Measurements from ENCODE around the gene LRRN4CL.
"Not testable (repeated sequence)": the region's sequence is repeated elsewhere in the genome, so short reads cannot be mapped to it uniquely, and the experiment has no call there.

Gene LRRN4CL

DNA sequence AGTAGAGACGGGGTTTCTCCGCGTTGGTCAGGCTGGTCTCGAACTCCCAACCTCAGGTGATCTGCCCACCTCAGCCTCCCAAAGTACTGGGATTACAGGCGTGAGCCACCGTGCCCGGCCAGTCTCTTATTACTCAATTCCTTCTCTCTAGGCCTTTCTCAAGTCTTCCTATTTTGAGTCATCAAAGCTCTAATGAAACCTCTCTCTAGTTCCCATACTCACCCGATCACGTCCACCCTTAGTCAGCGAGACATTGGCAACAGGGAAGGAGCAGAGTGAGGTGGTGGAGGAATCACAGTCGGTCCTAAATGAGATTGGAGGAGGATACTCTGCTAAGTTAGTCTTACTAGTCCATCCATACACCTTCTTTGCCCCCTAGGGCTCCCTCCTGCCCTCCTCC, 12.9 kb upstream of the LRRN4CL start:
- H3K9me3 ChIP-seq (ENCODE audit: low read length) = no peaks in the 10 kb centered on the region
- H3K79me2 ChIP-seq (ENCODE audit: insufficient read depth, low read length) = no peaks in the 10 kb centered on the region
- H3K4me3 ChIP-seq (ENCODE audit: low read depth, low read length, poor library complexity, severe bottlenecking) = no peak overlapping the region
- peaks cover 52% of the 10 kb centered on the region for H3K36me3 ChIP-seq (ENCODE audit: insufficient read depth, low read length)
- H2AFZ ChIP-seq (ENCODE audit: low read length) = no peak overlapping the region
- H3K4me2 ChIP-seq (ENCODE audit: low read length) = no peak overlapping the region
- H3F3A ChIP-seq (ENCODE audit: insufficient read depth, low read length) = 0 out of 2 replicates have a peak, but pooled peaks cover under 1% of the 10 kb centered on the region
- H4K20me1 ChIP-seq (ENCODE audit: insufficient read depth, low read length) = no peaks in the 10 kb centered on the region
- no peak for TF ChIP-seq EZH2 (IDR thresholded peaks at IDR 0.05; ENCODE audit: borderline replicate concordance, low read length)
- TF ChIP-seq, protein P1, sequence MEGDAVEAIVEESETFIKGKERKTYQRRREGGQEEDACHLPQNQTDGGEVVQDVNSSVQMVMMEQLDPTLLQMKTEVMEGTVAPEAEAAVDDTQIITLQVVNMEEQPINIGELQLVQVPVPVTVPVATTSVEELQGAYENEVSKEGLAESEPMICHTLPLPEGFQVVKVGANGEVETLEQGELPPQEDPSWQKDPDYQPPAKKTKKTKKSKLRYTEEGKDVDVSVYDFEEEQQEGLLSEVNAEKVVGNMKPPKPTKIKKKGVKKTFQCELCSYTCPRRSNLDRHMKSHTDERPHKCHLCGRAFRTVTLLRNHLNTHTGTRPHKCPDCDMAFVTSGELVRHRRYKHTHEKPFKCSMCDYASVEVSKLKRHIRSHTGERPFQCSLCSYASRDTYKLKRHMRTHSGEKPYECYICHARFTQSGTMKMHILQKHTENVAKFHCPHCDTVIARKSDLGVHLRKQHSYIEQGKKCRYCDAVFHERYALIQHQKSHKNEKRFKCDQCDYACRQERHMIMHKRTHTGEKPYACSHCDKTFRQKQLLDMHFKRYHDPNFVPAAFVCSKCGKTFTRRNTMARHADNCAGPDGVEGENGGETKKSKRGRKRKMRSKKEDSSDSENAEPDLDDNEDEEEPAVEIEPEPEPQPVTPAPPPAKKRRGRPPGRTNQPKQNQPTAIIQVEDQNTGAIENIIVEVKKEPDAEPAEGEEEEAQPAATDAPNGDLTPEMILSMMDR (IDR thresholded peaks at IDR 0.05; ENCODE audit: low read length) = no peak
- no peak overlapping the region for H3K9ac ChIP-seq (ENCODE audit: low read length)
- H3K27ac ChIP-seq (ENCODE audit: low read depth, low read length, poor library complexity, severe bottlenecking) = no peak overlapping the region
- H3K9me2 ChIP-seq (ENCODE audit: low read depth, low read length) = no peaks in the 10 kb centered on the region
- H3K27me3 ChIP-seq (ENCODE audit: insufficient read depth, low read length) = no peaks in the 10 kb centered on the region
- peaks cover 17% of the 10 kb centered on the region for H3K4me1 ChIP-seq (ENCODE audit: insufficient read depth, low read length, severe bottlenecking)

DNA sequence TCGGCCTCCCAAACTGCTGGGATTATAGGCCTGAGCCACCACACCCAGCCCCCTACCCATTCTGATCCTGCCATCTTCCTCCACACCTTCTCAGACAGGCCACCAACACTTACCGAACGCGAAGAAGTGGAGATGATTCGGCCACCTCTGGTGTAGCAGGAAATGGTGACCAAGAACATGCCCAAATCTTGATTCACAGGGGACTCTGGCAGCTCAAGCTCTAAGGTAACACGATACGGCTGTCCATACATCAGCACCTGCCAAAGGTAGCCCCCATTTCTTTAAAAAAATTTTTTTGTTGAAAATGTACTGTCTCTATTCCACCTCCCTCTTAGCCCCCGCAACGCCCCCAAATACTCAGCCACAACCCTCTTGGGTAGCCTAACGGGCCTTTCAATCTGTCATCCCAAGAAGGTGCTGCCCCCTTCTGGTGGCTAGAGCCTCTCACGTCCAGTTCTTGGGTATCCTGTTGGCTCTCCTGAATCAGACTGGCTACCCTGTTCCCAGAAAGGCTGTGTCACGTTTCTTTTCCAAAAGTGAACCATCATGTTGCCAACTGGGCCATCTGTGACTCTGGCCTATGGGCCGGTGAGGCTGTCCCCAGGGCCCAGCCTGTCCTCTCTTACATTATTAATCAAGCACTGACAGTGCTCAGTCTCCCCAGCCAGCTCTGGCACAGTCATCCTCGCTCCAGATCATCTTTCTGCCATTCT, 5.3 kb upstream of the LRRN4CL start:
- H3K27me3 ChIP-seq (ENCODE audit: insufficient read depth, low read length) = no peaks in the 10 kb centered on the region

DNA sequence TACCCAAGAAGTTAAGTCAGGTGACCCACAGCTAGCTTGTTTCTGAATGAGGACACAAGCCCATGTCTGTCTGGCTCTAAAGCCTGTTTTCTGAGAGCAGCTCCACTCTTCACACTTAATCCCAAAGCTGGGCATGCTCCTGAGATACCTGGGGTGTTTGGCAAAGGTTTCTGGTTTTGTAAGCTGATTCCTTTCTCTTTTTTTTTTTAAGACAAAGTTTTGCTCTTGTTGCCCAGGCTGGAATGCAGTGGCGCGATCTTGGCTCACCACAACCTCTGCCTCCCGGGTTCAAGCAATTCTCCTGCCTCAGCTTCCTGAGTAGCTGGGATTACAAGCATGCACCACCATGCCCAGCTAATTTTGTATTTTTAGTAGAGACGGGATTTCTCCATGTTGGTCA, 4.3 kb upstream of the LRRN4CL start:
- not testable (repeated sequence) for H4K20me1 ChIP-seq (ENCODE audit: insufficient read depth, low read length); H3K27me3 ChIP-seq (ENCODE audit: insufficient read depth, low read length); H3K4me3 ChIP-seq (ENCODE audit: low read depth, low read length, poor library complexity, severe bottlenecking); H3K27ac ChIP-seq (ENCODE audit: low read depth, low read length, poor library complexity, severe bottlenecking); H3K9ac ChIP-seq (ENCODE audit: low read length); H3K79me2 ChIP-seq (ENCODE audit: insufficient read depth, low read length); H3K4me2 ChIP-seq (ENCODE audit: low read length); H2AFZ ChIP-seq (ENCODE audit: low read length); H3K9me2 ChIP-seq (ENCODE audit: low read depth, low read length); H3F3A ChIP-seq (ENCODE audit: insufficient read depth, low read length); H3K4me1 ChIP-seq (ENCODE audit: insufficient read depth, low read length, severe bottlenecking); H3K9me3 ChIP-seq (ENCODE audit: low read length)
- H3K36me3 ChIP-seq (ENCODE audit: insufficient read depth, low read length) = peaks cover 52% of the 10 kb centered on the region

More for the DNA sequence above, 5.3 kb upstream of the LRRN4CL start:
- no peaks in the 10 kb centered on the region for H3K9me2 ChIP-seq (ENCODE audit: low read depth, low read length)
- no peaks in the 10 kb centered on the region for H3F3A ChIP-seq (ENCODE audit: insufficient read depth, low read length)
- no peak overlapping the region for H3K27ac ChIP-seq (ENCODE audit: low read depth, low read length, poor library complexity, severe bottlenecking)
- no peaks in the 10 kb centered on the region for H4K20me1 ChIP-seq (ENCODE audit: insufficient read depth, low read length)
- no peaks in the 10 kb centered on the region for H3K4me1 ChIP-seq (ENCODE audit: insufficient read depth, low read length, severe bottlenecking)
- peaks cover 54% of the 10 kb centered on the region for H3K36me3 ChIP-seq (ENCODE audit: insufficient read depth, low read length)
- H3K9me3 ChIP-seq (ENCODE audit: low read length) = no peaks in the 10 kb centered on the region
- no peak overlapping the region for H3K4me3 ChIP-seq (ENCODE audit: low read depth, low read length, poor library complexity, severe bottlenecking)
- no peak overlapping the region; the same call in 1 of the 2 replicates for H3K9ac ChIP-seq (ENCODE audit: low read length)
- TF ChIP-seq, protein P1 (IDR thresholded peaks at IDR 0.05; ENCODE audit: low read length) = peak; percentile 88
- TF ChIP-seq EZH2 (IDR thresholded peaks at IDR 0.05; ENCODE audit: borderline replicate concordance, low read length) = no peak
- no peak overlapping the region for H3K4me2 ChIP-seq (ENCODE audit: low read length)
- no peak overlapping the region for H2AFZ ChIP-seq (ENCODE audit: low read length)
- H3K79me2 ChIP-seq (ENCODE audit: insufficient read depth, low read length) = no peaks in the 10 kb centered on the region

DNA sequence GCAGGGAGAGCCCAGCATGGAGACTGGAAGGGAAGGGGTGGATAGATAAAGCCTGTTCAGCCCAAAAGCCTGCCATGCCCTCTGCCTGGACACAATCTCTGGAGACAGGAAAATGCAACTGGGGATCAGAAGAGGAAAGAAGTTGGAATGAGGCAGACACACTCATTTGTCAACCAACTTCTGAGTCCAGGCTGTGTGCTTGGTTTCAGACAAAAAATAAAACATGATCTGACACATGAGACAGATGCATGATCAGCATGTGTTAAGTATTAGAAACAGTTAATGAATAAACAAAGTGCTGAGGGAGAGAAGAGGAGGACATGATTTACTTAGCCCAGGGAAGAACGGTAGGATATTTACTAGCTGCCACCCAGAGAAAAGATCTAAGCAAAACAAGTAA, 839 bp downstream of the LRRN4CL start:
- Histone ChIP-seq H3K9me3 (ENCODE audit: low read length) (no peaks in the 10 kb centered on the region), H3K79me2 (ENCODE audit: insufficient read depth, low read length) (no peaks in the 10 kb centered on the region), H3K36me3 (ENCODE audit: insufficient read depth, low read length) (peaks cover 39% of the 10 kb centered on the region; the same call in 1 of the 2 replicates), H3K9me2 (ENCODE audit: low read depth, low read length) (no peaks in the 10 kb centered on the region), H3K27me3 (ENCODE audit: insufficient read depth, low read length) (no peaks in the 10 kb centered on the region), H2AFZ (ENCODE audit: low read length) (no peak overlapping the region), H4K20me1 (ENCODE audit: insufficient read depth, low read length) (no peaks in the 10 kb centered on the region), H3F3A (ENCODE audit: insufficient read depth, low read length) (no peaks in the 10 kb centered on the region), H3K4me2 (ENCODE audit: low read length) (no peak overlapping the region), H3K4me1 (ENCODE audit: insufficient read depth, low read length, severe bottlenecking) (no peaks in the 10 kb centered on the region), H3K27ac (ENCODE audit: low read depth, low read length, poor library complexity, severe bottlenecking) (no peak overlapping the region), H3K4me3 (ENCODE audit: low read depth, low read length, poor library complexity, severe bottlenecking) (no peak overlapping the region), H3K9ac (ENCODE audit: low read length) (no peak overlapping the region)
- TF ChIP-seq EZH2 (IDR thresholded peaks at IDR 0.05; ENCODE audit: borderline replicate concordance, low read length) = no peak
- TF ChIP-seq, protein P1 (IDR thresholded peaks at IDR 0.05; ENCODE audit: low read length) = no peak
